ENCODE measurements around the gene GPALPP1. TPM values are rescaled to one million over a fixed set of nuclear protein-coding genes. Genes with fewer than 3 reads are reported as not detected.

The GPALPP1 gene
- total RNA-seq, 4 donors from 2014 or later, result 30.1 to 44.4 (median 35.2) TPM

Small RNAs within 50 kb of the gene (small RNA-seq; reads per million reads assigned to genes)
- 0.66 reads per million for gene RN7SL49P

Other genes with a start within 250 kb of the GPALPP1 start
- 1 to 10 TPM; 3.2 to 4.3 (median 3.5) TPM for gene NUFIP1, start 67 bp upstream of the GPALPP1 start, total RNA-seq
- gene GTF2F2, start 131.0 kb downstream of the GPALPP1 start, total RNA-seq, result 10 to 100 TPM; 15.3 to 22.7 (median 19.6) TPM
- under 1 TPM in 1 of 4 donors, not detected in 3; 0.11 TPM for gene KCTD4, start 211.5 kb downstream of the GPALPP1 start, total RNA-seq

All from thyroid gland (tissue), 4 donors.